Measurements from ENCODE around the gene PTPN2.

DNA sequence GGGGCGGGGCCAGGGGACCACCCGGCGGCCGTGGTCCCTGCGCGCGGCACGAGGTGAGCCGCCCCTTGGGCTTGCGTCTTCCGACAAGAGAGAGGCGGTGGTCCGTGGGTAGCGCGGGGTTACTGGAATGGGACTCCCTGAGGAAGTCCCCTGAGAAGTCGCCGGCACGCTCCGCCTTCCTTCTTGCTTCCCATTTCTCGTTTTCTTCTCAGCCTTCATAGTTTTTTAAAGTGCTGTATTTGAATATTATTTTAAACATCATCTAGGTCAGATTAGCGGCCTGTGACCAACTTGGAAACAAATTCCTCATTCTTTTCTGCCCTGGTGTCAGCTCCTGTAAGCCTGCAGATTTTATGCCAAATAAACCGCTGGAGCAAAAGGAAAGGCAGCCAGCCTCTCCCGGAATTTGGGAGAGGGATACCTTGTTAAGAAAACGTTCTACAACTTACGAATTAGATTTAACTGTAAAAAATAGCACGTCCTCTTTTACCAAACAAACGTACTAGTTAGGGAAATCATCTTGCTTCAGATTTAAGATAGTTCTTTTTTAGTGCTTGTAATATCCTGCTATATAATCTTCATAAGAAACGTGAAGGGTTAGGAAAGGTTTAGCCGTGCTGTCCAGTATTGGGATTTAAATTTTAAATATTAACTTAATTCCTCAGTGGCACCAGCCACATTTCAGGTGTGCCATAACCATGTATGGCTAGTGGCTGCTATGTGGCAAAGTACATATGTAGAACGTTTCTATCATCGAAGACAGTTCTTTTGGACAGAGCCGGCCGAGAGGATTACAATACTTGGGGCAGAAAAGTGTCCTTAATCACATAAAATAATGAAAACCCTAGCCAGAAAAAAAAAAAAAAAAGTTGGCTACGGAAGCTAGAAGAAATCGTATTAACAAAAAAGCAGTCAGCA is 628 bp upstream of the PTPN2 start:
- TF ChIP-seq CTCF (IDR thresholded peaks at IDR 0.05; ENCODE audit: insufficient read depth, low read depth, low read length) (no peak), EZH2 (IDR thresholded peaks at IDR 0.05; ENCODE audit: insufficient read depth, low read length) (no peak)

Measured in astrocyte (in vitro differentiated cells and primary cell).